Osteoblast (primary cell): Measurements from ENCODE around the gene FBRS. TPM values are rescaled to one million over a fixed set of nuclear protein-coding genes. Genes with fewer than 3 reads are reported as not detected.

Experiments used
- DNase-seq: peaks from one replicate; pipeline ENCODE4 v3.0.0; 2011; ENCODE audit warnings: low spot score, mixed read lengths; ENCODE audit not compliant: insufficient read length; ENCODE audit errors: missing footprints
- H2AFZ ChIP-seq: 2 replicates; pipeline ENCODE4 v1.6.0; 2011; ENCODE audit warnings: mild to moderate bottlenecking, low read length
- H3K27ac ChIP-seq: 2 replicates; pipeline ENCODE4 v1.5.1; 2011; ENCODE audit warnings: mild to moderate bottlenecking, low read depth, low read length, moderate library complexity
- H3K27me3 ChIP-seq: 2 replicates; pipeline ENCODE4 v1.6.0; 2012; ENCODE audit warnings: mild to moderate bottlenecking, control low read depth, inconsistent platforms, low read length, moderate library complexity; ENCODE audit not compliant: insufficient read depth
- H3K36me3 ChIP-seq: 2 replicates; pipeline ENCODE4 v1.5.1; 2011; ENCODE audit warnings: mild to moderate bottlenecking, low read length, control low read depth, moderate library complexity; ENCODE audit not compliant: insufficient read depth
- H3K4me1 ChIP-seq: 2 replicates; pipeline ENCODE4 v1.5.1; 2011; ENCODE audit warnings: mild to moderate bottlenecking, low read length, control low read depth, moderate library complexity; ENCODE audit not compliant: insufficient read depth
- H3K4me2 ChIP-seq: 2 replicates; pipeline ENCODE4 v1.6.0; 2011; ENCODE audit warnings: mild to moderate bottlenecking, low read length; ENCODE audit not compliant: insufficient read depth
- H3K4me3 ChIP-seq: fragments of 200-600 bp; sonication (generic); 3 replicates; pipeline ENCODE4 v1.5.1; 2012; ENCODE audit warnings: mild to moderate bottlenecking, low read length, inconsistent platforms; ENCODE audit not compliant: insufficient read depth
- H3K79me2 ChIP-seq: 2 replicates; pipeline ENCODE4 v1.6.0; 2012; ENCODE audit warnings: mild to moderate bottlenecking, low read length, control low read depth, inconsistent platforms; ENCODE audit not compliant: insufficient read depth
- H3K9me3 ChIP-seq: 2 replicates; pipeline ENCODE4 v1.5.1; 2011; ENCODE audit warnings: low read depth, low read length, control low read depth
- H4K20me1 ChIP-seq: 2 replicates; pipeline ENCODE4 v1.6.0; 2012; ENCODE audit warnings: mild to moderate bottlenecking, low read length, control low read depth; ENCODE audit not compliant: insufficient read depth
- CTCF ChIP-seq: IDR thresholded peaks from 2 replicates; pipeline ENCODE4 v1.5.1; 2011; ENCODE audit warnings: mild to moderate bottlenecking, low read depth, low read length, moderate library complexity; ENCODE audit errors: extremely low read depth
- total RNA-seq: library from RNA; depleted of rRNA; stranded (reverse); fragments of >200 nt; gene quantifications from 2 replicates; pipeline ENCODE4 v1.2.3, GENCODE V29; 2012

The FBRS gene
- total RNA-seq, 1 donor, result 30.8 TPM

- Histone ChIP-seq H3K27me3 (no peaks in the 10 kb centered on the region), H3K4me3 (no peak overlapping the region), H3K27ac (no peak overlapping the region), H3K4me1 (peaks cover 23% of the 10 kb centered on the region), H4K20me1 (peaks cover 69% of the 10 kb centered on the region), H3K36me3 (peaks cover 70% of the 10 kb centered on the region), H3K9me3 (no peaks in the 10 kb centered on the region), H2AFZ (no peak overlapping the region), H3K79me2 (peaks cover 82% of the 10 kb centered on the region), H3K4me2 (no peak overlapping the region)
- peak; percentile 66 for DNase-seq
- TF ChIP-seq CTCF, result no peak
These were observed 4.8 kb downstream of the FBRS start for GRCh38 chr16:30663038-30663437.

GRCh38 chr16:30663820-30664219, 5.6 kb downstream of the FBRS start:
- Histone ChIP-seq H2AFZ (no peak overlapping the region), H4K20me1 (peaks cover 73% of the 10 kb centered on the region), H3K27ac (no peak overlapping the region), H3K4me1 (peaks cover 23% of the 10 kb centered on the region), H3K79me2 (peaks cover 82% of the 10 kb centered on the region), H3K27me3 (no peaks in the 10 kb centered on the region), H3K36me3 (peaks cover 74% of the 10 kb centered on the region), H3K9me3 (no peaks in the 10 kb centered on the region), H3K4me3 (no peak overlapping the region), H3K4me2 (no peak overlapping the region)
- no peak for TF ChIP-seq CTCF
- peak; percentile 87 for DNase-seq

- peak; percentile 58 for DNase-seq
- H3K4me1 ChIP-seq, result peaks cover 23% of the 10 kb centered on the region
- peaks cover 81% of the 10 kb centered on the region for H3K36me3 ChIP-seq
- no peak overlapping the region for H3K4me2 ChIP-seq
- H3K27ac ChIP-seq, result no peak overlapping the region
- no peak overlapping the region for H3K4me3 ChIP-seq
- no peaks in the 10 kb centered on the region for H3K27me3 ChIP-seq
- TF ChIP-seq CTCF, result no peak
- H3K79me2 ChIP-seq, result peaks cover 81% of the 10 kb centered on the region
- H3K9me3 ChIP-seq, result no peaks in the 10 kb centered on the region
- peaks cover 73% of the 10 kb centered on the region for H4K20me1 ChIP-seq
- H2AFZ ChIP-seq, result no peak overlapping the region
These were observed 6.4 kb downstream of the FBRS start for GRCh38 chr16:30664616-30665109.

- Histone ChIP-seq H3K36me3 (peaks cover 87% of the 10 kb centered on the region), H4K20me1 (peaks cover 71% of the 10 kb centered on the region), H3K9me3 (no peaks in the 10 kb centered on the region), H3K27me3 (no peaks in the 10 kb centered on the region), H3K4me3 (no peak overlapping the region), H3K27ac (peak overlapping the region; percentile 51), H3K4me2 (no peak overlapping the region), H3K4me1 (peaks cover 21% of the 10 kb centered on the region), H3K79me2 (peaks cover 74% of the 10 kb centered on the region), H2AFZ (no peak overlapping the region)
- peak; percentile 86 for DNase-seq
- TF ChIP-seq CTCF, result no peak
These were observed 7.1 kb downstream of the FBRS start for GRCh38 chr16:30665155-30665829.
